Activated CD4-positive, alpha-beta T cell treated with anti-CD3 and anti-CD28 coated beads, Interleukin-2, Interleukin-4, amounts not matched to agents 100 ng/mL and 50 ng/mL, durations not matched to agents 16 hours and 8 hours (primary cell): ENCODE data around the gene AKAP13.
A peak's percentile ranks its signal among the peaks of the same experiment; 100 is the strongest.
"Not testable (repeated sequence)": the region's sequence is repeated elsewhere in the genome, so short reads cannot be mapped to it uniquely, and the experiment has no call there.

Source experiments
- DNase-seq: peaks from one replicate; pipeline ENCODE4 v3.0.0-alpha.2; 2020; ENCODE audit warnings: low spot score

AKAP13 gene

DNA sequence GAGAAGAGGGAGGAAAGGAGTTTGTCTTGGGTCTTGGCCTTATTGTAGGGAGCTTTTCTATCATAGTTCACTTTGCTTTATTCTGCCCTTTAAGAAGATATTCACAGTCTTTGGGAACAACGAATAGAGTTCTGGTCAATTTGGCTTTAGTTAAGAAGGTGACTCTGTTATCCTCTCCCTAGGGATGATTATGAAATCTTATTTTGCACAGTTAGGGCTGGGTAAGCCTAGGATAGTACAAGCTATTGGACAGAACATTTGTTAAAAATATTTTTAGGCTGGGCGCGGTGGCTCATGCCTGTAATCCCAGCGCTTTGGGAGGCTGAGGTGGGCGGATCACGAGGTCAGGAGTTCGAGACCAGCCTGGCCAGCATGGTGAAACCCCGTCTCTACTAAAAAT is 61.5 kb downstream of the AKAP13 start:
- not testable (repeated sequence) for DNase-seq

GRCh38 chr15:85443046-85443445 is 62.6 kb downstream of the AKAP13 start:
- DNase-seq, result no peak

DNA sequence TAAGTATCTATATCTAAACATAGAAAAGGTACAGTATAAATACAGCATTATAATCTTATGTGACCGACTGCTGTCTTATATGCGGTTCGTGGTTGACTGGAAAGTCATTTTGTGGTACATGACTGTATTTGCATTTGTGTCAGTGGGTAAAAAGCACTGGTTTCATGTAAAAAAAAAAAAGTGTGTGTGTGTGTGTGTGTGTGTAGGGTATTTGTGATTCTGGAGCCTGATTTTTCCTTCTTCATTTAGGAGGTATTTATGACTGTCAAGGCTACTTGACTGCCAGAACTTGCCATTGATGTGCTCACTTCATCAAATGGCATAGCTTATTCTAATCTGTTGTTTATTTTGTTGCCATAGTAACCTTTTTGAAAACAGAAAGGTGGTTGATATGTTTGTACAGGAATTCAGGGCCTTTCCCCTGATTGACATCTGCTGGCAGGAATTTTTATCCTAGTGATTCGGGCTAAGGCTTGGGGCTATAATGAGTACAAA is 63.2 kb downstream of the AKAP13 start:
- DNase-seq, result peak; percentile 52

GRCh38 chr15:85444122-85444745 is 63.8 kb downstream of the AKAP13 start:
- DNase-seq, result no peak

DNA sequence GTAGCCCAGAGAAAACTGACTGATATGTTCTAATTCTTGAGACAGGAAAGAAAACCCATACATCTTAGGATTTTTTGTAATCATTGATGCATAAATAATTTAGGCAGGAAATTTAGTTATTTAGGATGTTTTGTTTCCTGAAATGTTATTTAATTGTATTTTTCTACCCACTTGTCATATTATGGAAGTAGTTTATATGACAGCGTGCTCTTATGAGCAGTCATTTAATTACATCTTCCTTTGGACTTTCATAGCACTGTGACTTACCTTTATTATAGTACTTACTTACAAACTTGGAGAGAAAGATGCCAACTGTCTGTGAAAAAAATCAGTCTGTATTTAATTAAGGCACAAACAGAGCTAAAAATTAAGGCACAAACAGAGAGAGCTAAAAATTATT is 65.0 kb downstream of the AKAP13 start:
- no peak for DNase-seq

- DNase-seq, result no peak
Measured at GRCh38 chr15:85451099-85451700, 70.8 kb downstream of the AKAP13 start.

- no peak for DNase-seq
Measured at GRCh38 chr15:85452436-85452835, 72.0 kb downstream of the AKAP13 start.

DNA sequence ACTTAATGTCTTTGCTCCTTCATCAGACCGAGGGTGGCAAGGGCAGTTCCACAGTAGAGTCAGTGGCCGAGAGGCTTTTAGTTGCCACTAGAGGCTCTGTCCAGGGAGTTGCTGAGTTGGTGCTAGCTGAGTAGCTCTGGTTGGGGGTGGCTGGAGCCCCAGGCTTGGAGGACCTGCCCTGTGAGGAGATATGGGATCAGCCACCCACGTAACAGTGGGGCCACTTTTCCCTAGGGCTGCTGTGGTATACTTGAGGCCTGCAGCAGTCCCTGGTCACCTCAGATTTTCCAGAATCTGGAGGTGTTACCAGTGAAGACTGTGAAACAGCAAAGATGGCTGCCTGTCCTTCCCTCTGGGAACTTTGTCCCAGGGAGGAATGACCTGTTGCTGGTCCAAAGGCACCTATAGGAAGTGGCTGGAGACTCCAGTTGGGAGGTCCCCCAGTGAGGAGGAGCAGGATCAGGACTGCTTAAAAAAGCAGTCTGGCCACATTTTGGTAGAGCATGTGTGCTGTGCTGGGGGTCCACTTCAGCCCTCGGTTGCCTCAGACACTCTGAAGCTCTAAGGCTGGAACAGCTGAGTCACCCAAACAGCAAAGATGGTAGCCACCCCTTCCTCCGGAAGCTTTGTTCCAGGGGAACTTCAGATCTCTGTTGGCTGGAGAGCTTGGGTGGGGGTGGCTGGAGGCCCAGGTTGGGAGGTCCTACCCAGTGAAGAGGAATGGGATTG is 72.9 kb downstream of the AKAP13 start:
- no peak for DNase-seq

GRCh38 chr15:85454403-85454802 is 74.0 kb downstream of the AKAP13 start:
- DNase-seq, result no peak

- no peak for DNase-seq
Measured at GRCh38 chr15:85455891-85456290, 75.5 kb downstream of the AKAP13 start.

- no peak for DNase-seq
Measured at GRCh38 chr15:85456798-85457197, 76.4 kb downstream of the AKAP13 start.

DNA sequence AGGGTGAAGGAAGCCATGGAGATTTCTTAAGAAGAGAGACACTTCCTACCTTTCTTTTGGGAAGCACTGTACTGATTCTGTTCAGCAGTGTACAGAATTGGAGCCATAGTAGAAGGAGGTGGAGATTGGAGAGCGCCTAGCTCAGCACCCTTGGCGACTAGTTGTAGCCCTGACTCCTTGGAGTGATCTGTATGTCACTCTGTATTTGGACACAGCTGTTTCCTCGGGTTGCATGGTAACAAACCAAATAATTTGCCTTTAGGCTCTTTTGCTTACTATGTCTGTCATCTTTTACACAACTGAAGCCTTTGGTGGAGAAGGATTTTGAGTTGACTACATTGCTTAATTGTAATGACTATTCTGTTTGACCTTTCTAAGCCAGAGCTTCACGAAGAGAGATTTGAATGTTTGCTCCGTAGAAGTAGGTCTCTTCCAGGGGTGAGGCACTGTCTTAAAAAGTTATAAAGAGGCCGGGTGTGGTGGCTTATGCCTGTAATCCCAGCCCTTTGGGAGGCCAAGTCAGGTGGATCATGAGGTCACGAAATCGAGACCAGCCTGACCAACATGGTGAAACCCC is 77.1 kb downstream of the AKAP13 start:
- no peak for DNase-seq

DNA sequence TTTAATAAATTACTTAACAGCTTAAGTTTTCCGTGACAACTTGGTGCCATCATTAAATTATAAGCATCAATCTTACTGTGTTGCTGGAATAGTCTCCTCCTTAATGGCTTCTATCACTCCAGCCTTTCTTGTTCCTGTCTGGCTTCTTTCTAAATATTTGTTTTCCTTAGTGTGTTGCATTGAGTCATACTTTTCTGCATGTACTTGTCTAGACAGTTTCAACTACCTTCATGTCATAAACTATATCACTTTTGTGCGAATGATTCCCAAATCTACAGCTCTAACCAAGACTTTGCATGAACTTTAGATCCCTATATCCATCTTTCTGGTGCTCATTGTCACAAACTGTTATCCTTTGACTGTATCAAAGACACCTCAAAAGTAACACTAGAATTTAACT is 78.4 kb downstream of the AKAP13 start:
- no peak for DNase-seq

- DNase-seq, result no peak
Measured at GRCh38 chr15:85462029-85462428, 81.6 kb downstream of the AKAP13 start.

DNA sequence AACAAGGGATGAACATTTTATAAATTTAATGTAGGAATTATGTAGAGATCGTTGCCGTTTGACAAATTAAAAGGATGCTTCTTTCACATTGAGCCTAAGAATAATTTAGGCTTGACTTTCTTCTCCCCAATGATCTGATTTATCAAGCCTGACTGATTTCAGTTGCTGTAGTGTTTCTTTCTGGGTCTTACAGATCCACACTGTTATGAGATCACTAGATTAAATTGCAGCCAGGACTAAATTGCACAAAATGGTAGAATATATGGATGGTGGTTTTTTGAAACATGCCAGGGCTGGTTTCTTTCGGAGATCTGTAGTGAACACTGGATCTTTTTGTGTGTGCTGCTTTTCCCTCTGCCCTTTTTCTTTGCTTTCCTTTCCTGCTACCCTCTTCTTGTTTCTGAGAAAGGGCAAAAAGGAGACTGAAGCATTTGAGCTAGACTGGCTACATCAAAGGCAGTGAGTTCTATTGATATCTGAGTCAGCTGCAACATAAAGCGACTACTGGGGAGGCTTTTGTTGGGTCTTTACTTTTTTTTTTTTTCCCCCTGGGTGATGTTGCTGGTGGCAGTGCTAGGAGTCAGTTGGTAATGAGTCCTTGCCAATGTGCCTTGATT is 83.0 kb downstream of the AKAP13 start:
- no peak for DNase-seq

GRCh38 chr15:85463976-85464375 is 83.6 kb downstream of the AKAP13 start:
- no peak for DNase-seq

GRCh38 chr15:85464471-85464870 is 84.1 kb downstream of the AKAP13 start:
- no peak for DNase-seq

DNA sequence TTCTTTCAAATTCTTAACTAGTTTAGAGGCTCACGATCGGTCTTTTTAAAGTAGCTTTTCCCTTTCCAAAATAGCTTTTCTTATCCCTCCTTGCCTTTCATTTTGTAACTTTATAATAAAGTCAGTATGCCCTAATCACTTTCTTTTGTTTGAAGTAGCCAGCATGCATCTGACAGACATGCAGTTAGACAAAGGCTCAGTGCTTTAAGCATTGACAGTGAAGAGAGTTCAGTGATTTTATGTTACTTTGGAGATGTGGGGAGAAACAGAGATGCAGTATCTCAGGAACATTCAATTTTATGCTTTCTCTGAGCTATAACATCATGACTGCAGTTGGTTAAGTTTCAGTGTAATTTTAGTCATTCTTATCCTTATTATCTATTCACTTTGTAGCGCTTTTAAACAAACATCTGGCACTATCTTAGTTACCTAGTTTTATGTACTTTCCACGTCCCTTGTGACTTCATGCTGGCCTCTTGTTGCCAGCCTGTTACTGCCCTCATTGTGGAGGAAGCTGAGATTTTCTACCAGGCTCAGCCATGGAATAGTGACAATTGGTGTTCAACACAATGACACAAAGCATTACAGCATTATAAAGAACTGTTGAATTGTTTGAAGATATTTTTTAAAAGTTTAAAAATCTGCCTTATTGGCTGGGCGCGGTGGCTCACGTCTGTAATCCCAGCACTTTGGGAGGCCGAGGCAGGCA is 90.3 kb downstream of the AKAP13 start:
- no peak for DNase-seq

DNA sequence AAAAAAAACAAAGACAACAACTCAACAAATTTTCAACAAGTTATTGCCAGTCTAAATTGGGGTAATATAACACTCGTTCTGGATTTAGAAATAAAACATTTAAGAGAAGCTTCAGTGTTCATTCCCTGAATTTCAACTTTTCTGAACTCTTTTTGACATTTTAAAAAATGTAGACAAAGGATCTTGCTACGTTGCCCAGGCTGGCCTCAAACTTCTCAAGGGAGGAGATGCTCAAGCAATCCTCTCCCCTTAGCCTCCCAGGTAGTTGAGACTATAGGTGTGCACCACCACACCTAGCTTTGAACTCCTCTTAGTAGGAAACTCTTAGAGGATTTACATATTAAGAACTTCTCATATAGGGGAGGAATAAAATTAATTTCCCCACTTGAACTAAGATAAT is 91.9 kb downstream of the AKAP13 start:
- DNase-seq, result no peak

- DNase-seq, result no peak
Measured at GRCh38 chr15:85473455-85473854, 93.1 kb downstream of the AKAP13 start.

- no peak for DNase-seq
Measured at GRCh38 chr15:85474700-85475316, 94.4 kb downstream of the AKAP13 start.
